ENCODE data around the gene FGD4. TPM values are rescaled to one million over a fixed set of nuclear protein-coding genes. Genes with fewer than 3 reads are reported as not detected.
A peak's percentile ranks its signal among the peaks of the same experiment; 100 is the strongest.

FGD4 gene
- total RNA-seq, 1 experiment from 2014 or later = 39.7 TPM

- Mint-ChIP-seq H3K9me3 (peaks cover 14% of the 10 kb centered on the region), H3K4me1 (peaks cover 57% of the 10 kb centered on the region), H3K4me3 (no peak overlapping the region), H3K27me3 (ENCODE audit: low read depth) (no peaks in the 10 kb centered on the region), H3K36me3 (peaks cover 24% of the 10 kb centered on the region), H3K27ac (peak overlapping the region; percentile 79; the same call in 1 of the 2 replicates)
- ChIA-PET POLR2A (interaction anchor here (0.5 kb wide), 1 partner anchor 45 kb away, joined by 6 read pairs; no protein-coding TSS in a partner anchor), CTCF (no interaction called here)
- no peak for TF ChIP-seq E2F4 (CRISPR knock-in tag; IDR thresholded peaks at IDR 0.05; ENCODE audit: borderline replicate concordance, low read depth)
- no peak for TF ChIP-seq ZNF219 (CRISPR knock-in tag; IDR thresholded peaks at IDR 0.05; ENCODE audit: borderline replicate concordance)
- no peak for TF ChIP-seq AFF4 (CRISPR knock-in tag; IDR thresholded peaks at IDR 0.05; ENCODE audit: borderline replicate concordance)
- TF ChIP-seq, protein P1, sequence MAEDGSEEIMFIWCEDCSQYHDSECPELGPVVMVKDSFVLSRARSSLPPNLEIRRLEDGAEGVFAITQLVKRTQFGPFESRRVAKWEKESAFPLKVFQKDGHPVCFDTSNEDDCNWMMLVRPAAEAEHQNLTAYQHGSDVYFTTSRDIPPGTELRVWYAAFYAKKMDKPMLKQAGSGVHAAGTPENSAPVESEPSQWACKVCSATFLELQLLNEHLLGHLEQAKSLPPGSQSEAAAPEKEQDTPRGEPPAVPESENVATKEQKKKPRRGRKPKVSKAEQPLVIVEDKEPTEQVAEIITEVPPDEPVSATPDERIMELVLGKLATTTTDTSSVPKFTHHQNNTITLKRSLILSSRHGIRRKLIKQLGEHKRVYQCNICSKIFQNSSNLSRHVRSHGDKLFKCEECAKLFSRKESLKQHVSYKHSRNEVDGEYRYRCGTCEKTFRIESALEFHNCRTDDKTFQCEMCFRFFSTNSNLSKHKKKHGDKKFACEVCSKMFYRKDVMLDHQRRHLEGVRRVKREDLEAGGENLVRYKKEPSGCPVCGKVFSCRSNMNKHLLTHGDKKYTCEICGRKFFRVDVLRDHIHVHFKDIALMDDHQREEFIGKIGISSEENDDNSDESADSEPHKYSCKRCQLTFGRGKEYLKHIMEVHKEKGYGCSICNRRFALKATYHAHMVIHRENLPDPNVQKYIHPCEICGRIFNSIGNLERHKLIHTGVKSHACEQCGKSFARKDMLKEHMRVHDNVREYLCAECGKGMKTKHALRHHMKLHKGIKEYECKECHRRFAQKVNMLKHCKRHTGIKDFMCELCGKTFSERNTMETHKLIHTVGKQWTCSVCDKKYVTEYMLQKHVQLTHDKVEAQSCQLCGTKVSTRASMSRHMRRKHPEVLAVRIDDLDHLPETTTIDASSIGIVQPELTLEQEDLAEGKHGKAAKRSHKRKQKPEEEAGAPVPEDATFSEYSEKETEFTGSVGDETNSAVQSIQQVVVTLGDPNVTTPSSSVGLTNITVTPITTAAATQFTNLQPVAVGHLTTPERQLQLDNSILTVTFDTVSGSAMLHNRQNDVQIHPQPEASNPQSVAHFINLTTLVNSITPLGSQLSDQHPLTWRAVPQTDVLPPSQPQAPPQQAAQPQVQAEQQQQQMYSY (CRISPR knock-in tag; IDR thresholded peaks at IDR 0.05) = no peak
- TF ChIP-seq RELA (CRISPR knock-in tag; IDR thresholded peaks at IDR 0.05; ENCODE audit: borderline replicate concordance) = no peak
- TF ChIP-seq, protein P2, sequence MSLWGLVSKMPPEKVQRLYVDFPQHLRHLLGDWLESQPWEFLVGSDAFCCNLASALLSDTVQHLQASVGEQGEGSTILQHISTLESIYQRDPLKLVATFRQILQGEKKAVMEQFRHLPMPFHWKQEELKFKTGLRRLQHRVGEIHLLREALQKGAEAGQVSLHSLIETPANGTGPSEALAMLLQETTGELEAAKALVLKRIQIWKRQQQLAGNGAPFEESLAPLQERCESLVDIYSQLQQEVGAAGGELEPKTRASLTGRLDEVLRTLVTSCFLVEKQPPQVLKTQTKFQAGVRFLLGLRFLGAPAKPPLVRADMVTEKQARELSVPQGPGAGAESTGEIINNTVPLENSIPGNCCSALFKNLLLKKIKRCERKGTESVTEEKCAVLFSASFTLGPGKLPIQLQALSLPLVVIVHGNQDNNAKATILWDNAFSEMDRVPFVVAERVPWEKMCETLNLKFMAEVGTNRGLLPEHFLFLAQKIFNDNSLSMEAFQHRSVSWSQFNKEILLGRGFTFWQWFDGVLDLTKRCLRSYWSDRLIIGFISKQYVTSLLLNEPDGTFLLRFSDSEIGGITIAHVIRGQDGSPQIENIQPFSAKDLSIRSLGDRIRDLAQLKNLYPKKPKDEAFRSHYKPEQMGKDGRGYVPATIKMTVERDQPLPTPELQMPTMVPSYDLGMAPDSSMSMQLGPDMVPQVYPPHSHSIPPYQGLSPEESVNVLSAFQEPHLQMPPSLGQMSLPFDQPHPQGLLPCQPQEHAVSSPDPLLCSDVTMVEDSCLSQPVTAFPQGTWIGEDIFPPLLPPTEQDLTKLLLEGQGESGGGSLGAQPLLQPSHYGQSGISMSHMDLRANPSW (CRISPR knock-in tag; conservative IDR thresholded peaks at IDR 0.05; ENCODE audit: low read depth) = no peak
- TF ChIP-seq, protein P3, sequence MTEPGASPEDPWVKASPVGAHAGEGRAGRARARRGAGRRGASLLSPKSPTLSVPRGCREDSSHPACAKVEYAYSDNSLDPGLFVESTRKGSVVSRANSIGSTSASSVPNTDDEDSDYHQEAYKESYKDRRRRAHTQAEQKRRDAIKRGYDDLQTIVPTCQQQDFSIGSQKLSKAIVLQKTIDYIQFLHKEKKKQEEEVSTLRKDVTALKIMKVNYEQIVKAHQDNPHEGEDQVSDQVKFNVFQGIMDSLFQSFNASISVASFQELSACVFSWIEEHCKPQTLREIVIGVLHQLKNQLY (CRISPR knock-in tag; IDR thresholded peaks at IDR 0.05) = no peak
- TF ChIP-seq OVOL2 (CRISPR knock-in tag; IDR thresholded peaks at IDR 0.05; ENCODE audit: borderline replicate concordance) = no peak
- no peak for TF ChIP-seq RORB (CRISPR knock-in tag; IDR thresholded peaks at IDR 0.05)
- TF ChIP-seq, protein P4, sequence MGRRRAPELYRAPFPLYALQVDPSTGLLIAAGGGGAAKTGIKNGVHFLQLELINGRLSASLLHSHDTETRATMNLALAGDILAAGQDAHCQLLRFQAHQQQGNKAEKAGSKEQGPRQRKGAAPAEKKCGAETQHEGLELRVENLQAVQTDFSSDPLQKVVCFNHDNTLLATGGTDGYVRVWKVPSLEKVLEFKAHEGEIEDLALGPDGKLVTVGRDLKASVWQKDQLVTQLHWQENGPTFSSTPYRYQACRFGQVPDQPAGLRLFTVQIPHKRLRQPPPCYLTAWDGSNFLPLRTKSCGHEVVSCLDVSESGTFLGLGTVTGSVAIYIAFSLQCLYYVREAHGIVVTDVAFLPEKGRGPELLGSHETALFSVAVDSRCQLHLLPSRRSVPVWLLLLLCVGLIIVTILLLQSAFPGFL (CRISPR knock-in tag; IDR thresholded peaks at IDR 0.05; ENCODE audit: borderline replicate concordance) = no peak
- no peak for TF ChIP-seq ZMAT4 (CRISPR knock-in tag; IDR thresholded peaks at IDR 0.05)
- TF ChIP-seq SOX15 (CRISPR knock-in tag; IDR thresholded peaks at IDR 0.05) = no peak
- TF ChIP-seq CREB1 (CRISPR knock-in tag; IDR thresholded peaks at IDR 0.05) = no peak
- no peak for TF ChIP-seq NFATC4 (CRISPR knock-in tag; IDR thresholded peaks at IDR 0.05)
- TF ChIP-seq GABPB1 (CRISPR knock-in tag; IDR thresholded peaks at IDR 0.05) = no peak
- TF ChIP-seq ATF1 (CRISPR knock-in tag; IDR thresholded peaks at IDR 0.05) = no peak
- ATAC-seq = peak; percentile 63
- DNase-seq (ENCODE audit: low spot score) = no peak
Measured at GRCh38 chr12:32419520-32419960, 20.2 kb downstream of the FGD4 start.

All from WTC11 (cell line).